Ishikawa (cell line): ENCODE measurements around the gene RND2.

ENCODE experiments used
- CEBPB ChIP-seq: IDR thresholded peaks from 2 replicates; pipeline ENCODE4 v1.6.1; 2012
- EGR1 ChIP-seq: IDR thresholded peaks from 2 replicates; pipeline ENCODE4 v1.6.1; 2012
- EP300 ChIP-seq: IDR thresholded peaks from 2 replicates; pipeline ENCODE4 v1.6.1; 2012; ENCODE audit warnings: borderline replicate concordance
- FOXM1 ChIP-seq: IDR thresholded peaks from 2 replicates; pipeline ENCODE4 v1.6.1; 2012; ENCODE audit warnings: low read depth, borderline replicate concordance
- NFIC ChIP-seq: IDR thresholded peaks from 2 replicates; pipeline ENCODE4 v1.6.1; 2012
- RAD21 ChIP-seq: IDR thresholded peaks from 2 replicates; pipeline ENCODE4 v1.6.1; 2012; ENCODE audit warnings: low read depth
- TCF12 ChIP-seq: IDR thresholded peaks from 2 replicates; pipeline ENCODE4 v1.6.1; 2012; ENCODE audit warnings: low read depth
- ZBTB7A ChIP-seq: IDR thresholded peaks from 2 replicates; pipeline ENCODE4 v1.6.1; 2012; ENCODE audit warnings: low read depth
- TF ChIP-seq, protein P1 (sequence below): IDR thresholded peaks from 2 replicates; pipeline ENCODE4 v1.6.1; 2012
- TF ChIP-seq, protein P2 (sequence below): IDR thresholded peaks from 2 replicates; pipeline ENCODE4 v1.6.1; 2012
- TF ChIP-seq, protein P3 (sequence below): IDR thresholded peaks from 2 replicates; pipeline ENCODE4 v1.6.1; 2012; ENCODE audit warnings: low read depth, mild to moderate bottlenecking

The RND2 gene

DNA sequence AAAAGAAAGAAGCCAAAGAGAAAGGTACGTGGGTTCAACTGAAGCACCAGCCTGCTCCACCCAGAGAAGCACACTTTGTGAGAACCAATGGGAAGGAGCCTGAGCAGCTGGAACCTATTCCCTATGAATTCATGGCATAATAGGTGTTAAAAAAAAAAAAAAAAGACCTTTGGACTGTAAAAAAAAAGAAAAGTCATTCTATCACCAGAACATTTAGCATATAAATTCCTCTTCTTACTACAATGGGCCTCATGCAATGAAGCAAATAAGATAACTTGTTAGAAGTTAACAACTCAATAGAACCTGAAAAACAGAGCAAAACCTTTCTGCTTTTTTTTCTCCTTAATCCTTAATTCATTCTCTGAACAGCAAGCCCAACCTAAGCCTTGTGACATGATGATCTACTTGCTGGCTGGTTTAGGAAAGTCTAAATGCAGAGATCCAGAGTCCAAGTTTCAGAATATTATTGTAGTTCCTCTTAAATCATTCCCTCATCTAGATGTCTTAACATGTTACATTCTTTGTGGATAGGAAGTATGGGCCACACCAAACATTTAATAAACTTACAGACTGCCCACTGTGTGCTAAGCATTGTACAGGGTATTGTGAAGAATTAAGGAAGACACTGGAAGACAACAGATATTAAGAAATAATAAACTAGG lies 54.7 kb downstream of the RND2 start:
- TF ChIP-seq TCF12 (no peak), FOXM1 (no peak), EP300 (no peak), NFIC (no peak), ZBTB7A (no peak), EGR1 (no peak), RAD21 (no peak), CEBPB (no peak)
- TF ChIP-seq, protein P1, sequence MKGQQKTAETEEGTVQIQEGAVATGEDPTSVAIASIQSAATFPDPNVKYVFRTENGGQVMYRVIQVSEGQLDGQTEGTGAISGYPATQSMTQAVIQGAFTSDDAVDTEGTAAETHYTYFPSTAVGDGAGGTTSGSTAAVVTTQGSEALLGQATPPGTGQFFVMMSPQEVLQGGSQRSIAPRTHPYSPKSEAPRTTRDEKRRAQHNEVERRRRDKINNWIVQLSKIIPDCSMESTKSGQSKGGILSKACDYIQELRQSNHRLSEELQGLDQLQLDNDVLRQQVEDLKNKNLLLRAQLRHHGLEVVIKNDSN, result no peak
- TF ChIP-seq, protein P2, sequence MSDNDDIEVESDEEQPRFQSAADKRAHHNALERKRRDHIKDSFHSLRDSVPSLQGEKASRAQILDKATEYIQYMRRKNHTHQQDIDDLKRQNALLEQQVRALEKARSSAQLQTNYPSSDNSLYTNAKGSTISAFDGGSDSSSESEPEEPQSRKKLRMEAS, result no peak
- TF ChIP-seq, protein P3, sequence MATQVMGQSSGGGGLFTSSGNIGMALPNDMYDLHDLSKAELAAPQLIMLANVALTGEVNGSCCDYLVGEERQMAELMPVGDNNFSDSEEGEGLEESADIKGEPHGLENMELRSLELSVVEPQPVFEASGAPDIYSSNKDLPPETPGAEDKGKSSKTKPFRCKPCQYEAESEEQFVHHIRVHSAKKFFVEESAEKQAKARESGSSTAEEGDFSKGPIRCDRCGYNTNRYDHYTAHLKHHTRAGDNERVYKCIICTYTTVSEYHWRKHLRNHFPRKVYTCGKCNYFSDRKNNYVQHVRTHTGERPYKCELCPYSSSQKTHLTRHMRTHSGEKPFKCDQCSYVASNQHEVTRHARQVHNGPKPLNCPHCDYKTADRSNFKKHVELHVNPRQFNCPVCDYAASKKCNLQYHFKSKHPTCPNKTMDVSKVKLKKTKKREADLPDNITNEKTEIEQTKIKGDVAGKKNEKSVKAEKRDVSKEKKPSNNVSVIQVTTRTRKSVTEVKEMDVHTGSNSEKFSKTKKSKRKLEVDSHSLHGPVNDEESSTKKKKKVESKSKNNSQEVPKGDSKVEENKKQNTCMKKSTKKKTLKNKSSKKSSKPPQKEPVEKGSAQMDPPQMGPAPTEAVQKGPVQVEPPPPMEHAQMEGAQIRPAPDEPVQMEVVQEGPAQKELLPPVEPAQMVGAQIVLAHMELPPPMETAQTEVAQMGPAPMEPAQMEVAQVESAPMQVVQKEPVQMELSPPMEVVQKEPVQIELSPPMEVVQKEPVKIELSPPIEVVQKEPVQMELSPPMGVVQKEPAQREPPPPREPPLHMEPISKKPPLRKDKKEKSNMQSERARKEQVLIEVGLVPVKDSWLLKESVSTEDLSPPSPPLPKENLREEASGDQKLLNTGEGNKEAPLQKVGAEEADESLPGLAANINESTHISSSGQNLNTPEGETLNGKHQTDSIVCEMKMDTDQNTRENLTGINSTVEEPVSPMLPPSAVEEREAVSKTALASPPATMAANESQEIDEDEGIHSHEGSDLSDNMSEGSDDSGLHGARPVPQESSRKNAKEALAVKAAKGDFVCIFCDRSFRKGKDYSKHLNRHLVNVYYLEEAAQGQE, result no peak
